GM12878 (cell line): ENCODE results near the gene TMCC2. TPM values are rescaled to one million over a fixed set of nuclear protein-coding genes. Genes with fewer than 3 reads are reported as not detected.

Experiments used
- ATAC-seq: fragments of 200-7000 bp; cut with Tn5 transposase; 3 replicates; pipeline ENCODE4 v1.9.1; 2020; ENCODE audit warnings: mild to moderate bottlenecking, moderate library complexity
- BruUV-seq: library from RNA; stranded (reverse); fragments of 400-500 nt; replicated peaks from 2 replicates; lab custom pipeline; 2021; lab: Mats Ljungman, UMichigan
- CTCF ChIA-PET: fragments of 300-600 bp; sonication (Branson Sonifier 250); formaldehyde crosslinking; extraction: SDS; loops from one replicate; lab custom pipeline; 2021; ENCODE audit warnings: inconsistent platforms; lab: Yijun Ruan, JAX
- POLR2A ChIA-PET: fragments of 350-600 bp; formaldehyde crosslinking; extraction: SDS; loops from one replicate; lab custom pipeline; 2021; ENCODE audit warnings: inconsistent platforms; lab: Charles Lee
- RAD21 ChIA-PET: fragments of 300-600 bp; sonication (Branson Sonifier 250); formaldehyde crosslinking; loops from one replicate; lab custom pipeline; 2023; ENCODE audit warnings: antibody characterized with exemption; ENCODE audit not compliant: unreplicated experiment; lab: Charles Lee
- SMC1A ChIA-PET: fragments of 300-600 bp; sonication (Branson Sonifier 250); formaldehyde crosslinking; loops from one replicate; lab custom pipeline; 2023; ENCODE audit not compliant: unreplicated experiment, uncharacterized antibody; lab: Charles Lee
- DNase-seq: peaks from one replicate; pipeline ENCODE4 v3.0.0-alpha.2; 2011; ENCODE audit warnings: low read depth, low spot score
- FAIRE-seq: peaks from 3 replicates; lab custom pipeline; 2011; peaks lifted over from hg19 to GRCh38; lab: Jason Lieb, UNC
- H2AFZ ChIP-seq: 2 replicates; pipeline ENCODE4 v1.6.0; 2011; ENCODE audit warnings: low read depth, low read length, control low read depth; ENCODE audit not compliant: control insufficient read depth
- H3K27ac ChIP-seq: 2 replicates; pipeline ENCODE4 v1.5.1; 2011; ENCODE audit warnings: control low read depth; ENCODE audit not compliant: control insufficient read depth, insufficient read depth
- H3K27me3 ChIP-seq, 2 experiments: replicated peaks in 1 of 2; 2 replicates each; pipeline versions ENCODE4 v1.6.0 to v1.6.1; 2011; ENCODE audit warnings: low read length in 1 of 2; ENCODE audit not compliant: control insufficient read depth in 2 of 2, insufficient read depth in 2 of 2
- H3K36me3 ChIP-seq, 2 experiments: 2 replicates each; pipeline ENCODE4 v1.5.1; 2011; ENCODE audit warnings: low read length in 1 of 2; ENCODE audit not compliant: control insufficient read depth in 2 of 2, insufficient read depth in 2 of 2
- H3K4me1 ChIP-seq: 2 replicates; pipeline ENCODE4 v1.6.1; 2011; ENCODE audit warnings: mild to moderate bottlenecking, low read length, moderate library complexity, mixed read lengths; ENCODE audit not compliant: control insufficient read depth, insufficient read depth
- H3K4me2 ChIP-seq: 2 replicates; pipeline ENCODE4 v1.6.0; 2011; ENCODE audit warnings: control low read depth; ENCODE audit not compliant: control insufficient read depth, insufficient read depth
- H3K4me3 ChIP-seq: fragments of 200-600 bp; sonication (generic); 2 replicates; pipeline ENCODE4 v1.5.1; 2016
- H3K79me2 ChIP-seq: 2 replicates; pipeline ENCODE4 v1.6.0; 2011; ENCODE audit warnings: low read length; ENCODE audit not compliant: control insufficient read depth, insufficient read depth
- H3K9ac ChIP-seq: 2 replicates; pipeline ENCODE4 v1.8.0; 2011; ENCODE audit warnings: low read length, control low read depth, mixed read lengths; ENCODE audit not compliant: control insufficient read depth, insufficient read depth
- H3K9me3 ChIP-seq: replicated peaks from 3 replicates; pipeline ENCODE4 v1.5.1; 2011; ENCODE audit warnings: mild to moderate bottlenecking, low read length; ENCODE audit not compliant: control insufficient read depth, insufficient read depth
- H4K20me1 ChIP-seq: 2 replicates; pipeline ENCODE4 v1.6.0; 2011; ENCODE audit not compliant: control insufficient read depth, insufficient read depth
- BACH1 ChIP-seq: fragments of 450-650 bp; IDR thresholded peaks from 2 replicates; pipeline ENCODE4 v1.6.1; 2017; ENCODE audit warnings: mild to moderate bottlenecking, borderline replicate concordance
- EED ChIP-seq: sonication (generic); IDR thresholded peaks from 2 replicates; pipeline ENCODE4 v1.6.1; 2016; ENCODE audit warnings: antibody characterized with exemption, low read depth
- ETV6 ChIP-seq, 2 experiments: fragments of 450-650 bp in 1 of 2; IDR thresholded peaks in 1 of 2; conservative IDR thresholded peaks in 1 of 2; 2 replicates each; pipeline ENCODE4 v1.6.1; 2014; ENCODE audit warnings: antibody characterized with exemption in 1 of 2, borderline replicate concordance in 1 of 2, low read depth in 1 of 2, mild to moderate bottlenecking in 1 of 2, moderate library complexity in 1 of 2
- HCFC1 ChIP-seq: fragments of 150-350 bp; IDR thresholded peaks from 2 replicates; pipeline ENCODE4 v1.6.1; 2014; ENCODE audit warnings: low read length
- IRF4 ChIP-seq: IDR thresholded peaks from 2 replicates; pipeline ENCODE4 v1.6.1; 2011; ENCODE audit warnings: low read depth, low read length
- KLF5 ChIP-seq: fragments of 450-650 bp; IDR thresholded peaks from 2 replicates; pipeline ENCODE4 v1.6.1; 2014; ENCODE audit warnings: mild to moderate bottlenecking; ENCODE audit not compliant: partially characterized antibody
- LARP7 ChIP-seq: fragments of 450-650 bp; IDR thresholded peaks from 2 replicates; pipeline ENCODE4 v1.6.1; 2017; ENCODE audit warnings: mild to moderate bottlenecking
- PAX5 ChIP-seq: IDR thresholded peaks from 2 replicates; pipeline ENCODE4 v1.6.1; 2011; ENCODE audit warnings: low read depth, low read length, borderline replicate concordance
- SMARCA5 ChIP-seq: fragments of 450-650 bp; IDR thresholded peaks from 2 replicates; pipeline ENCODE4 v1.6.1; 2017; ENCODE audit warnings: mild to moderate bottlenecking
- SREBF2 ChIP-seq: IDR thresholded peaks from 2 replicates; pipeline ENCODE4 v1.6.1; 2012; ENCODE audit warnings: mild to moderate bottlenecking, low read length
- WRNIP1 ChIP-seq: IDR thresholded peaks from 2 replicates; pipeline ENCODE4 v1.6.1; 2011; ENCODE audit warnings: low read depth, low read length, improper control_type of control experiment, borderline replicate concordance
- WGBS: methylation state at CpG from one replicate; pipeline ENCODE4 v1.1.6; 2016; ENCODE audit warnings: low lambda C conversion rate; ENCODE audit not compliant: insufficient replicate concordance, insufficient coverage; ENCODE audit errors: missing lambda C conversion rate; 5-methylcytosine and 5-hydroxymethylcytosine counted together
- in situ Hi-C: fragments of 300-500 bp; cut with MboI; formaldehyde crosslinking; loops from 9 replicates; pipeline ENCODE4 v1.14.3; 2018; ENCODE audit warnings: mixed read lengths
- intact Hi-C: fragments of 100-400 bp; cut with micrococcal nuclease; formaldehyde crosslinking; loops from one replicate; pipeline ENCODE4 v1.14.2; 2022; ENCODE audit not compliant: unreplicated experiment
- polyA plus RNA-seq, 11 experiments: library from polyadenylated mRNA; depleted of rRNA in 4 of 11; unstranded in 6 of 11; stranded (reverse) in 5 of 11; fragments of >200 nt; fragmentation: Nextera tagmentation in 4 of 11; fragmentation: Illumina TruSeq in 1 of 11; extraction: Ambion mirVana in 4 of 11; extraction: Trizol in 1 of 11; gene quantifications; 1 replicate in 1 of 11; 2 replicates in 10 of 11; pipeline versions ENCODE4 v1.2.1 to v1.2.3, GENCODE V29; 2011 to 2016; ENCODE audit warnings: inconsistent platforms in 2 of 11, missing spikeins in 2 of 11, low read depth in 1 of 11
- total RNA-seq, 4 experiments: library from RNA; depleted of rRNA in 3 of 4; stranded (reverse); fragments of >200 nt in 3 of 4; fragmentation: Illumina TruSeq in 1 of 4; extraction: Trizol in 1 of 4; gene quantifications; 2 replicates each; pipeline versions ENCODE4 v1.2.1 to v1.2.3, GENCODE V29; 2013 to 2021

Gene TMCC2
- total and polyA plus RNA-seq, 10 of the 15 experiments (the other 5 are each of a cell fraction or from before 2014, with no cell fraction given) = 0.06 to 2.3 (median 0.76) TPM

DNA sequence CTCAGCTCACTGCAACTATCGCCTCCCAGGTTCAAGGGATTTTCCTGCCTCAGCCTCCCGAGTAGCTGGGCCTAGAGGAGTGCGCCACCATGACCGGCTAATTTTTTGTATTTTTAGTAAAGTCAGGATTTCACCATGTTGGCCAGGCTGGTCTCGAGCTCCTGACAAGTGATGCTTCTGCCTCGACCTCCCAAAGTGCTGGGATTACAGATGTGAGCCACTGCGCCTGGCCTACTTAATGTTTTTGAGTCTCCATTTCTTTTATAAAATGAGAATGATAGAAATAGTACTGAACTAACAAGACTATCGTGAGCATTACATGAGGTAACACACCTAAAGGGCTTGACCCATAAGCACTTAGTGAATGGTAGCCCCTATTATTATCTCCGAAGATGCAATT is 72.4 kb downstream of the TMCC2 start:
- CTCF ChIA-PET = interaction anchor here (1.4 to 59.5 kb wide), 2 partner anchors 30 to 35 kb away, joined by 3 to 2333 read pairs; no protein-coding TSS in a partner anchor

DNA sequence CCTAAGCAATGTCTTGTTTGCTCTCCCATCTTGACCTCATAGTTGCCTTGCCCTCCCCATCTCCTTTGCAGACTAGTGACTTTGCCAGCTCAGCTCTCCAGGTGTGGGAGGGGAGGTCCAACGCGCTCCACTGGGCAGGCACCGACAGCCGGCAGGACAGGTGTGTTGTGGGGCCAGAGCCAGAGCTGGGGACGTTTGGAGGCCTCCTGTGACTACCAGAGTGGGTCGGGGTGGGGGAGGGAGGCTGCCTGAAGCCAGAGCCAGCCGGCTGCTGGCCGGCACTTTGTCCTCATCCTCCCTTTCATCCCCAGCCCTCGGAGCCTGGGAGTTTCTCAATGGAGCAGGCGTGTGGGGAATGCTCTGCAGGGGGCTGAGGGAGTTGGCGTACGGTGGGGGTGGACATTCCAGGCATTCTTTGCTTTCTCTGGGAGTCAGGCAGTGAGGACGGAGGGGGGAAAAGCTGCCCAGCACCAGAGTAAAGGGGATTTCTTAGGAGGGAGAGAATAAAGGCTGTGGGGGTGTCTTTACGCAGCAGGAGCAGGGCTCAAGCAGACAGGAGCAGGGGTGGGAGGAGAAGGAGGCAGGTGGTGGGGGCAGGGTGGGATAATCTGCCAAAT is 73.6 kb downstream of the TMCC2 start:
- Histone ChIP-seq H3K79me2 (no peaks in the 10 kb centered on the region), H3K27ac (no peak overlapping the region), H3K4me2 (no peak overlapping the region), H4K20me1 (no peaks in the 10 kb centered on the region), H3K9me3 (no peaks in the 10 kb centered on the region), H3K4me1 (no peaks in the 10 kb centered on the region), H2AFZ (no peak overlapping the region), H3K9ac (no peak overlapping the region), H3K36me3 (no peaks in the 10 kb centered on the region; a peak in 1 of 4 replicates), H3K27me3 (no peaks in the 10 kb centered on the region; a peak in 1 of 4 replicates), H3K4me3 (no peak overlapping the region)
- ChIA-PET SMC1A (interaction anchor here (0.9 to 2.2 kb wide), 5 partner anchors 12 to 24 kb away, joined by 3 to 12 read pairs (median 5); no protein-coding TSS in a partner anchor), CTCF (interaction anchor here (1.4 to 59.5 kb wide), 2 partner anchors 31 to 34 kb away, joined by 3 to 2333 read pairs; no protein-coding TSS in a partner anchor), POLR2A (interaction anchor here (0.6 to 2.5 kb wide), 4 partner anchors 12 to 45 kb away, joined by 3 to 9 read pairs (median 4); no protein-coding TSS in a partner anchor), RAD21 (interaction anchor here (0.9 to 2.1 kb wide), 5 partner anchors 12 to 24 kb away, joined by 3 to 9 read pairs (median 3); no protein-coding TSS in a partner anchor)
- DNase-seq (no peak), ATAC-seq (peak; percentile 62), FAIRE-seq (no peak)
- TF ChIP-seq KLF5 = no peak
- TF ChIP-seq PAX5 = no peak
- 0 out of 2 replicates have a peak, but pooled peaks have one; percentile 15 for TF ChIP-seq EED
- TF ChIP-seq HCFC1 = no peak
- TF ChIP-seq ETV6 (conservative IDR thresholded peaks at IDR 0.05 in 1 of 2, IDR thresholded peaks at IDR 0.05 in 1 of 2; ENCODE audit: borderline replicate concordance in 1 of 2, low read depth in 1 of 2) = no peak
- no peak for TF ChIP-seq SMARCA5
- TF ChIP-seq BACH1 = no peak
- 59% methylated on average over 14 of the region's 14 CpGs for WGBS
- in situ Hi-C loops (no loop called here), intact Hi-C loops (no loop called here)
- BruUV-seq = no TSS peak

More for the DNA sequence above, 72.4 kb downstream of the TMCC2 start:
- Histone ChIP-seq H3K36me3 (no peaks in the 10 kb centered on the region; a peak in 1 of 4 replicates), H3K9me3 (no peaks in the 10 kb centered on the region), H3K4me2 (no peak overlapping the region), H3K27ac (no peak overlapping the region), H3K79me2 (no peaks in the 10 kb centered on the region), H4K20me1 (no peaks in the 10 kb centered on the region), H3K4me3 (no peak overlapping the region), H3K27me3 (no peaks in the 10 kb centered on the region; a peak in 1 of 4 replicates), H2AFZ (no peak overlapping the region)
- ATAC-seq = no peak
- DNase-seq = no peak
- 51% methylated on average over 9 of the region's 9 CpGs for WGBS
- POLR2A ChIA-PET = interaction anchor here (1.2 to 2.5 kb wide), 2 partner anchors 11 to 15 kb away, joined by 6 to 9 read pairs; no protein-coding TSS in a partner anchor
- SMC1A ChIA-PET = interaction anchor here (1.0 to 2.2 kb wide), 5 partner anchors 12 to 25 kb away, joined by 3 to 12 read pairs (median 4); no protein-coding TSS in a partner anchor
- TF ChIP-seq IRF4 (no peak), WRNIP1 (no peak), LARP7 (no peak), SREBF2 (no peak)
- TF ChIP-seq, all 136 proteins: peak for 0
- H3K4me1 ChIP-seq = no peaks in the 10 kb centered on the region
- in situ Hi-C loops = no loop called here
- no peak for FAIRE-seq
- no peak overlapping the region for H3K9ac ChIP-seq
- no TSS peak for BruUV-seq
- RAD21 ChIA-PET = interaction anchor here (0.7 to 2.1 kb wide), 4 partner anchors 13 to 26 kb away, joined by 3 to 7 read pairs (median 5); no protein-coding TSS in a partner anchor
- intact Hi-C loops = no loop called here
